NT2/D1 (cell line): ENCODE results near the gene ATPAF2.
"Not testable (repeated sequence)": the region's sequence is repeated elsewhere in the genome, so short reads cannot be mapped to it uniquely, and the experiment has no call there.

Source experiments
- YY1 ChIP-seq: IDR thresholded peaks from 2 replicates; pipeline ENCODE4 v1.6.1; 2011; ENCODE audit not compliant: insufficient read length, insufficient read depth
- ZNF274 ChIP-seq: IDR thresholded peaks from 2 replicates; pipeline ENCODE4 v1.6.1; 2011; ENCODE audit warnings: mild to moderate bottlenecking, low read depth, low read length

GRCh38 chr17:17995887-17996286 lies 43.1 kb downstream of the ATPAF2 start:
- not testable (repeated sequence) for TF ChIP-seq ZNF274, YY1
